Ovary (tissue), 3 donors: ENCODE results near the gene RAD51D.

Experiments used
- CTCF ChIP-seq, 3 donors: fragments of 450-650 bp in 2 of 3; fragments of 200-600 bp in 1 of 3; IDR thresholded peaks; one replicate each; pipeline versions ENCODE4 v1.5.1 to v1.8.0; 2016 to 2022; ENCODE audit warnings: antibody characterized with exemption in 3 of 3, mild to moderate bottlenecking in 1 of 3
- EP300 ChIP-seq: sonication (generic); formaldehyde crosslinking; IDR thresholded peaks from one replicate; pipeline ENCODE4 v1.6.1; 2017; ENCODE audit warnings: antibody characterized with exemption
- donor health status: DM: no; HTN: no; CAD: no.

GRCh38 chr17:35089586-35090296 is 29.9 kb downstream of the RAD51D start:
- peak; percentile 0 to 56 (median 19) for TF ChIP-seq CTCF (IDR thresholded peaks at IDR 0.05)
- no peak for TF ChIP-seq EP300
